GM23338 (cell line): ENCODE data around the gene ZBTB46. TPM values are rescaled to one million over a fixed set of nuclear protein-coding genes. Genes with fewer than 3 reads are reported as not detected.

Experiments used
- ATAC-seq: fragments of 200-7000 bp; cut with Tn5 transposase; 3 replicates; pipeline ENCODE4 v1.9.1; 2020
- DNase-seq: peaks from one replicate; pipeline ENCODE4 v3.0.0-alpha.2; 2015; ENCODE audit warnings: low spot score
- H2AFZ ChIP-seq: fragments of 200-600 bp; sonication (generic); 2 replicates; pipeline ENCODE4 v1.8.0; 2016; ENCODE audit warnings: antibody characterized with exemption, mild to moderate bottlenecking, moderate library complexity
- H3F3A ChIP-seq: fragments of 200-600 bp; sonication (generic); replicated peaks from 2 replicates; pipeline ENCODE4 v1.8.0; 2017; ENCODE audit warnings: antibody characterized with exemption, mixed run types, low read depth
- H3K27ac ChIP-seq: fragments of 200-600 bp; sonication (generic); 2 replicates; pipeline ENCODE4 v1.6.1; 2016; ENCODE audit warnings: low read depth
- H3K27me3 ChIP-seq: fragments of 200-600 bp; sonication (generic); 2 replicates; pipeline ENCODE4 v1.8.0; 2016; ENCODE audit warnings: mild to moderate bottlenecking, mixed run types, moderate library complexity; ENCODE audit not compliant: insufficient read depth
- H3K36me3 ChIP-seq: fragments of 200-600 bp; sonication (generic); 2 replicates; pipeline ENCODE4 v1.8.0; 2016; ENCODE audit warnings: mild to moderate bottlenecking; ENCODE audit not compliant: insufficient read depth
- H3K4me1 ChIP-seq: fragments of 200-600 bp; sonication (generic); 2 replicates; pipeline ENCODE4 v1.8.0; 2016; ENCODE audit warnings: mild to moderate bottlenecking, moderate library complexity; ENCODE audit not compliant: insufficient read depth
- H3K4me2 ChIP-seq: fragments of 200-600 bp; sonication (generic); 2 replicates; pipeline ENCODE4 v1.7.1; 2017; ENCODE audit warnings: mixed run types
- H3K4me3 ChIP-seq: fragments of 200-600 bp; sonication (generic); 2 replicates; pipeline ENCODE4 v1.6.1; 2016; ENCODE audit warnings: mixed run types
- H3K79me2 ChIP-seq: fragments of 200-600 bp; sonication (generic); replicated peaks from 2 replicates; pipeline ENCODE4 v1.8.0; 2017; ENCODE audit warnings: mild to moderate bottlenecking; ENCODE audit not compliant: insufficient read depth
- H3K9me2 ChIP-seq: fragments of 200-600 bp; sonication (generic); 2 replicates; pipeline ENCODE4 v1.8.0; 2017; ENCODE audit not compliant: insufficient read depth
- H4K20me1 ChIP-seq: fragments of 200-600 bp; sonication (generic); replicated peaks from 2 replicates; pipeline ENCODE4 v1.8.0; 2017; ENCODE audit warnings: mild to moderate bottlenecking; ENCODE audit not compliant: insufficient read depth
- H3K27ac Mint-ChIP-seq: 2 replicates; pipeline ENCODE4 v1.8.0; 2020; ENCODE audit warnings: inconsistent platforms, mild to moderate bottlenecking, moderate library complexity, mixed read lengths
- H3K27me3 Mint-ChIP-seq: 3 replicates; pipeline ENCODE4 v1.8.0; 2022; ENCODE audit warnings: low read depth, mild to moderate bottlenecking, moderate library complexity, mixed read lengths, inconsistent platforms; ENCODE audit not compliant: insufficient read depth, poor library complexity
- H3K36me3 Mint-ChIP-seq: 3 replicates; pipeline ENCODE4 v1.8.0; 2021; ENCODE audit warnings: low read depth, mild to moderate bottlenecking, inconsistent platforms, moderate library complexity, mixed read lengths
- H3K4me1 Mint-ChIP-seq: 3 replicates; pipeline ENCODE4 v1.8.0; 2020; ENCODE audit warnings: mild to moderate bottlenecking, inconsistent platforms, mixed read lengths
- H3K4me3 Mint-ChIP-seq: 3 replicates; pipeline ENCODE4 v1.8.0; 2021; ENCODE audit warnings: moderate library complexity, mild to moderate bottlenecking, inconsistent platforms, mixed read lengths
- H3K9me3 Mint-ChIP-seq: 3 replicates; pipeline ENCODE4 v1.8.0; 2020; ENCODE audit warnings: moderate library complexity, mild to moderate bottlenecking, inconsistent platforms, mixed read lengths
- CREB1 ChIP-seq: fragments of 250-450 bp; sonication (Bioruptor Pico); IDR thresholded peaks from 2 replicates; pipeline ENCODE4 v1.5.0; 2020; ENCODE audit warnings: low read depth, mild to moderate bottlenecking, moderate library complexity
- EZH2phosphoT487 ChIP-seq: fragments of 200-600 bp; sonication (generic); IDR thresholded peaks from one replicate; pipeline ENCODE4 v1.8.1; 2018; ENCODE audit warnings: antibody characterized with exemption; ENCODE audit not compliant: unreplicated experiment
- NANOG ChIP-seq: IDR thresholded peaks from 2 replicates; pipeline ENCODE4 v1.6.1; 2016; ENCODE audit warnings: antibody characterized with exemption, borderline replicate concordance
- POLR2AphosphoS5 ChIP-seq: IDR thresholded peaks from 2 replicates; pipeline ENCODE4 v1.6.1; 2016; ENCODE audit warnings: antibody characterized with exemption, low read depth
- ZNF331 ChIP-seq: fragments of 250-450 bp; sonication (Bioruptor Pico); IDR thresholded peaks from 2 replicates; pipeline ENCODE4 v1.5.0; 2020; ENCODE audit warnings: low read depth, mild to moderate bottlenecking, moderate library complexity
- polyA plus RNA-seq: library from polyadenylated mRNA; unstranded; fragments of >200 nt; fragmentation: Nextera tagmentation; extraction: Ambion mirVana; gene quantifications from 2 replicates; pipeline ENCODE4 v1.2.1, GENCODE V29; 2016
- total RNA-seq: library from RNA; depleted of rRNA; stranded (reverse); fragments of >200 nt; shearing (Covaris generic); gene quantifications from 2 replicates; pipeline ENCODE4 v1.2.3, GENCODE V29; 2014
- TF ChIP-seq, protein P1 (sequence below): IDR thresholded peaks from 2 replicates; pipeline ENCODE4 v1.6.1; 2016; ENCODE audit warnings: antibody characterized with exemption
- TF ChIP-seq, protein P2 (sequence below): fragments of 250-450 bp; sonication (Bioruptor Pico); IDR thresholded peaks from 2 replicates; pipeline ENCODE4 v1.5.0; 2020; ENCODE audit warnings: mild to moderate bottlenecking, moderate library complexity
- TF ChIP-seq, protein P3 (sequence below), 2 experiments: fragments of 200-600 bp in 1 of 2; sonication (generic) in 1 of 2; conservative IDR thresholded peaks; 2 replicates each; pipeline versions ENCODE4 v1.5.1 to v1.6.1; 2016 to 2017; ENCODE audit warnings: antibody characterized with exemption in 2 of 2, low read depth in 2 of 2, mild to moderate bottlenecking in 2 of 2, moderate library complexity in 1 of 2

Gene ZBTB46
- total and polyA plus RNA-seq, 2 experiments from 2014 or later, result 3.2 to 26.9 TPM

DNA sequence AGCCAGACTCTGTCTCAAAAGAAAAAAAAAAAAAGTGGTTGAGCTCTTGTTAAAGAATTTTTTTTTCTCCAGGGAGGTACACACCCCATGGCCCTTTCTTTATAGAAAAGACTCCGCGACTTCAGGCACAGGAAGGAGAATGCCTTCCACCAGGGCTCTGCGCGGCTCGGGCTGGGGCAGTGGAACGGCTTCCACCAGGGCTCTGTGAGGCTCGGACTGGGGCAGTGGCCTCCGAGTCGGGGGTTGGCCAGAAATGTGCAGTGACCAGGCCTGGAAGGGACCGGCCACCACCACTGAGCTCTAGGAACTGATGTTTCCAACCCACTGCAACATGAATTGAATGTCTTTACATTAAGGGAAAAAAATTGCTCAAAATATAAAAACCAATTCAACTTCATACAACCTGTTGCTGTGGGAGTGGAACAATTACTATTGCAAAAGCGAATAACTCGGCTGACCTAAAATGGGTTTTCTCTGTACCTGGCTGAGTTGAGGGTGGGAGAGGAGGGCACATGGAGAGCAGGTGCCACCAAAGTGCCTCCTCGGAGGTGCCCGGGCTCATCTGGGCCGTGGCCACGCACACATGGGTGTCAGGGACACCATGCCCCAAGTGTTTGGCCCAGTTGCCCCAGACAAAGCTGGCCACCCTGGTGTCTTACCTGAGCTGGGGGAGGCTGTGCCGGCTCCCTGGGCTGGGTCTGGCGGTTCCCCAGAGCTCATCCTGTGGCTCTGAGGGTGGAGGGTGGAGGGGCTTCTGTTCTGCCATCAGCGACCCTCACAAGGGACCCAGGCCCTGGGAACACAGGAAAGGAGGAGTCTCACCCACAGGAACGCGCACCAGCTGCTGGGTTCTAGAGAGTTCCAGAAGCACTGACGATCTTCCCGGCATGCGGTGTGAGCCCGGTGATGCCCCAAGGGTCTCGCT is 62.2 kb downstream of the ZBTB46 start:
- Histone ChIP-seq H3K27me3 (no peaks in the 10 kb centered on the region), H3K4me2 (no peak overlapping the region), H3K4me3 (no peak overlapping the region), H3K9me2 (no peaks in the 10 kb centered on the region), H3F3A (0 out of 2 replicates have a peak, but pooled peaks cover 10% of the 10 kb centered on the region), H3K4me1 (no peaks in the 10 kb centered on the region), H2AFZ (no peak overlapping the region), H4K20me1 (no peaks in the 10 kb centered on the region; the same call in 1 of the 2 replicates), H3K79me2 (0 out of 2 replicates have a peak, but pooled peaks cover 8% of the 10 kb centered on the region), H3K36me3 (no peaks in the 10 kb centered on the region), H3K27ac (no peak overlapping the region)
- no peak for ATAC-seq
- Mint-ChIP-seq H3K4me3 (no peak overlapping the region), H3K4me1 (no peaks in the 10 kb centered on the region; the same call in 2 of the 3 replicates), H3K9me3 (no peaks in the 10 kb centered on the region), H3K36me3 (peaks cover 13% of the 10 kb centered on the region), H3K27ac (no peak overlapping the region), H3K27me3 (peaks cover 9% of the 10 kb centered on the region)
- no peak for DNase-seq
- TF ChIP-seq EZH2phosphoT487 (no peak), POLR2AphosphoS5 (no peak), CREB1 (CRISPR knock-in tag) (no peak), ZNF331 (no peak), NANOG (no peak)
- TF ChIP-seq, protein P1, sequence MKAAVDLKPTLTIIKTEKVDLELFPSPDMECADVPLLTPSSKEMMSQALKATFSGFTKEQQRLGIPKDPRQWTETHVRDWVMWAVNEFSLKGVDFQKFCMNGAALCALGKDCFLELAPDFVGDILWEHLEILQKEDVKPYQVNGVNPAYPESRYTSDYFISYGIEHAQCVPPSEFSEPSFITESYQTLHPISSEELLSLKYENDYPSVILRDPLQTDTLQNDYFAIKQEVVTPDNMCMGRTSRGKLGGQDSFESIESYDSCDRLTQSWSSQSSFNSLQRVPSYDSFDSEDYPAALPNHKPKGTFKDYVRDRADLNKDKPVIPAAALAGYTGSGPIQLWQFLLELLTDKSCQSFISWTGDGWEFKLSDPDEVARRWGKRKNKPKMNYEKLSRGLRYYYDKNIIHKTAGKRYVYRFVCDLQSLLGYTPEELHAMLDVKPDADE, result no peak
- TF ChIP-seq, protein P2, sequence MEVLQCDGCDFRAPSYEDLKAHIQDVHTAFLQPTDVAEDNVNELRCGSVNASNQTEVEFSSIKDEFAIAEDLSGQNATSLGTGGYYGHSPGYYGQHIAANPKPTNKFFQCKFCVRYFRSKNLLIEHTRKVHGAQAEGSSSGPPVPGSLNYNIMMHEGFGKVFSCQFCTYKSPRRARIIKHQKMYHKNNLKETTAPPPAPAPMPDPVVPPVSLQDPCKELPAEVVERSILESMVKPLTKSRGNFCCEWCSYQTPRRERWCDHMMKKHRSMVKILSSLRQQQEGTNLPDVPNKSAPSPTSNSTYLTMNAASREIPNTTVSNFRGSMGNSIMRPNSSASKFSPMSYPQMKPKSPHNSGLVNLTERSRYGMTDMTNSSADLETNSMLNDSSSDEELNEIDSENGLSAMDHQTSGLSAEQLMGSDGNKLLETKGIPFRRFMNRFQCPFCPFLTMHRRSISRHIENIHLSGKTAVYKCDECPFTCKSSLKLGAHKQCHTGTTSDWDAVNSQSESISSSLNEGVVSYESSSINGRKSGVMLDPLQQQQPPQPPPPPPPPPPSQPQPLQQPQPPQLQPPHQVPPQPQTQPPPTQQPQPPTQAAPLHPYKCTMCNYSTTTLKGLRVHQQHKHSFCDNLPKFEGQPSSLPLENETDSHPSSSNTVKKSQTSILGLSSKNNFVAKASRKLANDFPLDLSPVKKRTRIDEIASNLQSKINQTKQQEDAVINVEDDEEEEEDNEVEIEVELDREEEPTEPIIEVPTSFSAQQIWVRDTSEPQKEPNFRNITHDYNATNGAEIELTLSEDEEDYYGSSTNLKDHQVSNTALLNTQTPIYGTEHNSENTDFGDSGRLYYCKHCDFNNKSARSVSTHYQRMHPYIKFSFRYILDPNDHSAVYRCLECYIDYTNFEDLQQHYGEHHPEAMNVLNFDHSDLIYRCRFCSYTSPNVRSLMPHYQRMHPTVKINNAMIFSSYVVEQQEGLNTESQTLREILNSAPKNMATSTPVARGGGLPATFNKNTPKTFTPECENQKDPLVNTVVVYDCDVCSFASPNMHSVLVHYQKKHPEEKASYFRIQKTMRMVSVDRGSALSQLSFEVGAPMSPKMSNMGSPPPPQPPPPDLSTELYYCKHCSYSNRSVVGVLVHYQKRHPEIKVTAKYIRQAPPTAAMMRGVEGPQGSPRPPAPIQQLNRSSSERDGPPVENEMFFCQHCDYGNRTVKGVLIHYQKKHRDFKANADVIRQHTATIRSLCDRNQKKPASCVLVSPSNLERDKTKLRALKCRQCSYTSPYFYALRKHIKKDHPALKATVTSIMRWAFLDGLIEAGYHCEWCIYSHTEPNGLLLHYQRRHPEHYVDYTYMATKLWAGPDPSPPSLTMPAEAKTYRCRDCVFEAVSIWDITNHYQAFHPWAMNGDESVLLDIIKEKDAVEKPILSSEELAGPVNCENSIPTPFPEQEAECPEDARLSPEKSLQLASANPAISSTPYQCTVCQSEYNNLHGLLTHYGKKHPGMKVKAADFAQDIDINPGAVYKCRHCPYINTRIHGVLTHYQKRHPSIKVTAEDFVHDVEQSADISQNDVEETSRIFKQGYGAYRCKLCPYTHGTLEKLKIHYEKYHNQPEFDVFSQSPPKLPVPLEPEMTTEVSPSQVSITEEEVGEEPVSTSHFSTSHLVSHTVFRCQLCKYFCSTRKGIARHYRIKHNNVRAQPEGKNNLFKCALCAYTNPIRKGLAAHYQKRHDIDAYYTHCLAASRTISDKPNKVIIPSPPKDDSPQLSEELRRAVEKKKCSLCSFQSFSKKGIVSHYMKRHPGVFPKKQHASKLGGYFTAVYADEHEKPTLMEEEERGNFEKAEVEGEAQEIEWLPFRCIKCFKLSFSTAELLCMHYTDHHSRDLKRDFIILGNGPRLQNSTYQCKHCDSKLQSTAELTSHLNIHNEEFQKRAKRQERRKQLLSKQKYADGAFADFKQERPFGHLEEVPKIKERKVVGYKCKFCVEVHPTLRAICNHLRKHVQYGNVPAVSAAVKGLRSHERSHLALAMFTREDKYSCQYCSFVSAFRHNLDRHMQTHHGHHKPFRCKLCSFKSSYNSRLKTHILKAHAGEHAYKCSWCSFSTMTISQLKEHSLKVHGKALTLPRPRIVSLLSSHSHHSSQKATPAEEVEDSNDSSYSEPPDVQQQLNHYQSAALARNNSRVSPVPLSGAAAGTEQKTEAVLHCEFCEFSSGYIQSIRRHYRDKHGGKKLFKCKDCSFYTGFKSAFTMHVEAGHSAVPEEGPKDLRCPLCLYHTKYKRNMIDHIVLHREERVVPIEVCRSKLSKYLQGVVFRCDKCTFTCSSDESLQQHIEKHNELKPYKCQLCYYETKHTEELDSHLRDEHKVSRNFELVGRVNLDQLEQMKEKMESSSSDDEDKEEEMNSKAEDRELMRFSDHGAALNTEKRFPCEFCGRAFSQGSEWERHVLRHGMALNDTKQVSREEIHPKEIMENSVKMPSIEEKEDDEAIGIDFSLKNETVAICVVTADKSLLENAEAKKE (CRISPR knock-in tag), result no peak
- TF ChIP-seq, protein P3, sequence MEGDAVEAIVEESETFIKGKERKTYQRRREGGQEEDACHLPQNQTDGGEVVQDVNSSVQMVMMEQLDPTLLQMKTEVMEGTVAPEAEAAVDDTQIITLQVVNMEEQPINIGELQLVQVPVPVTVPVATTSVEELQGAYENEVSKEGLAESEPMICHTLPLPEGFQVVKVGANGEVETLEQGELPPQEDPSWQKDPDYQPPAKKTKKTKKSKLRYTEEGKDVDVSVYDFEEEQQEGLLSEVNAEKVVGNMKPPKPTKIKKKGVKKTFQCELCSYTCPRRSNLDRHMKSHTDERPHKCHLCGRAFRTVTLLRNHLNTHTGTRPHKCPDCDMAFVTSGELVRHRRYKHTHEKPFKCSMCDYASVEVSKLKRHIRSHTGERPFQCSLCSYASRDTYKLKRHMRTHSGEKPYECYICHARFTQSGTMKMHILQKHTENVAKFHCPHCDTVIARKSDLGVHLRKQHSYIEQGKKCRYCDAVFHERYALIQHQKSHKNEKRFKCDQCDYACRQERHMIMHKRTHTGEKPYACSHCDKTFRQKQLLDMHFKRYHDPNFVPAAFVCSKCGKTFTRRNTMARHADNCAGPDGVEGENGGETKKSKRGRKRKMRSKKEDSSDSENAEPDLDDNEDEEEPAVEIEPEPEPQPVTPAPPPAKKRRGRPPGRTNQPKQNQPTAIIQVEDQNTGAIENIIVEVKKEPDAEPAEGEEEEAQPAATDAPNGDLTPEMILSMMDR (conservative IDR thresholded peaks at IDR 0.05; ENCODE audit: low read depth in 2 of 2), result no peak
